GM19328 (cell line): Measurements from ENCODE around the gene PHC2.

Experiments
- ATAC-seq: cut with Tn5 transposase; IDR thresholded peaks from one replicate; pipeline ENCODE4 v1.9.1; 2021; ENCODE audit warnings: mild to moderate bottlenecking, moderate library complexity; ENCODE audit not compliant: unreplicated experiment

PHC2 gene

GRCh38 chr1:33392639-33393038, 38.3 kb downstream of the PHC2 start:
- ATAC-seq: no peak

- ATAC-seq: no peak
These were observed 38.7 kb downstream of the PHC2 start for GRCh38 chr1:33392206-33392605.

GRCh38 chr1:33391343-33392078, 39.4 kb downstream of the PHC2 start:
- ATAC-seq: no peak

- ATAC-seq: no peak
These were observed 40.4 kb downstream of the PHC2 start for GRCh38 chr1:33390542-33390941.

- no peak for ATAC-seq
These were observed 41.8 kb downstream of the PHC2 start for GRCh38 chr1:33388805-33389771.

GRCh38 chr1:33387625-33388024, 43.3 kb downstream of the PHC2 start:
- ATAC-seq: no peak

GRCh38 chr1:33385251-33385650, 45.6 kb downstream of the PHC2 start:
- ATAC-seq: no peak

GRCh38 chr1:33384040-33384812, 46.7 kb downstream of the PHC2 start:
- no peak for ATAC-seq

- ATAC-seq: no peak
These were observed 47.4 kb downstream of the PHC2 start for GRCh38 chr1:33383489-33383888.

- no peak for ATAC-seq
These were observed 48.1 kb downstream of the PHC2 start for GRCh38 chr1:33382661-33383415.

GRCh38 chr1:33381977-33382376, 48.9 kb downstream of the PHC2 start:
- ATAC-seq: no peak

GRCh38 chr1:33380811-33381210, 50.1 kb downstream of the PHC2 start:
- no peak for ATAC-seq

GRCh38 chr1:33379631-33380354, 51.1 kb downstream of the PHC2 start:
- ATAC-seq: no peak

- ATAC-seq: no peak
These were observed 51.9 kb downstream of the PHC2 start for GRCh38 chr1:33378976-33379375.

- ATAC-seq: no peak
These were observed 52.4 kb downstream of the PHC2 start for GRCh38 chr1:33378524-33378923.

GRCh38 chr1:33377756-33378155, 53.1 kb downstream of the PHC2 start:
- no peak for ATAC-seq

- ATAC-seq: no peak
These were observed 53.9 kb downstream of the PHC2 start for GRCh38 chr1:33377013-33377412.

- no peak for ATAC-seq
These were observed 55.6 kb downstream of the PHC2 start for GRCh38 chr1:33375316-33375715.

GRCh38 chr1:33374336-33375105, 56.4 kb downstream of the PHC2 start:
- no peak for ATAC-seq
